Mesendoderm (in vitro differentiated cells): ENCODE measurements around the gene SBNO2.
A peak's percentile ranks its signal among the peaks of the same experiment; 100 is the strongest.

Experiments
- DNase-seq: peaks from one replicate; pipeline ENCODE4 v3.0.0; 2013
- H2AK5ac ChIP-seq: 2 replicates; pipeline ENCODE4 v1.6.1; 2013; ENCODE audit warnings: low read length, inconsistent platforms
- H2BK120ac ChIP-seq: 2 replicates; pipeline ENCODE4 v1.6.1; 2013; ENCODE audit warnings: low read depth, mild to moderate bottlenecking, low read length, moderate library complexity, mixed read lengths
- H2BK15ac ChIP-seq: replicated peaks from 2 replicates; pipeline ENCODE4 v1.6.1; 2013; ENCODE audit warnings: low read depth, mild to moderate bottlenecking, moderate library complexity
- H2BK5ac ChIP-seq: 2 replicates; pipeline ENCODE4 v1.6.1; 2013; ENCODE audit warnings: low read length, inconsistent platforms
- H3K18ac ChIP-seq: 2 replicates; pipeline ENCODE4 v1.6.1; 2013; ENCODE audit warnings: mild to moderate bottlenecking, low read length, mixed read lengths
- H3K23ac ChIP-seq: one replicate; pipeline ENCODE4 v1.6.1; 2013; ENCODE audit warnings: low read length
- H3K27ac ChIP-seq: 2 replicates; pipeline ENCODE4 v1.5.1; 2013; ENCODE audit warnings: low read depth, mild to moderate bottlenecking, inconsistent platforms, low read length, moderate library complexity
- H3K27me3 ChIP-seq: 2 replicates; pipeline ENCODE4 v1.6.1; 2013; ENCODE audit warnings: low read length, control low read depth, mild to moderate bottlenecking, inconsistent platforms; ENCODE audit not compliant: insufficient read depth, poor library complexity
- H3K36me3 ChIP-seq: 2 replicates; pipeline ENCODE4 v1.6.1; 2013; ENCODE audit warnings: low read length, inconsistent platforms; ENCODE audit not compliant: control insufficient read depth, insufficient read depth
- H3K4ac ChIP-seq: one replicate; pipeline ENCODE4 v1.6.1; 2013; ENCODE audit warnings: low read depth, mild to moderate bottlenecking, low read length, moderate library complexity
- H3K4me1 ChIP-seq: 2 replicates; pipeline ENCODE4 v1.6.1; 2013; ENCODE audit warnings: low read depth, low read length, inconsistent platforms; ENCODE audit not compliant: control insufficient read depth
- H3K4me2 ChIP-seq: 2 replicates; pipeline ENCODE4 v1.6.1; 2013; ENCODE audit warnings: low read length
- H3K4me3 ChIP-seq: 2 replicates; pipeline ENCODE4 v1.5.1; 2013; ENCODE audit warnings: mild to moderate bottlenecking, low read length
- H3K56ac ChIP-seq: one replicate; pipeline ENCODE4 v1.6.1; 2013; ENCODE audit warnings: low read length
- H3K79me1 ChIP-seq: 2 replicates; pipeline ENCODE4 v1.6.1; 2013; ENCODE audit warnings: low read length, inconsistent platforms
- H3K79me2 ChIP-seq: 2 replicates; pipeline ENCODE4 v1.6.1; 2013; ENCODE audit warnings: mild to moderate bottlenecking, low read length; ENCODE audit not compliant: control insufficient read depth, insufficient read depth
- H3K9ac ChIP-seq: 2 replicates; pipeline ENCODE4 v1.6.1; 2013; ENCODE audit warnings: low read length, inconsistent platforms
- H4K5ac ChIP-seq: one replicate; pipeline ENCODE4 v1.6.1; 2013; ENCODE audit warnings: low read length
- H4K8ac ChIP-seq: one replicate; pipeline ENCODE4 v1.6.1; 2013; ENCODE audit warnings: low read depth, mild to moderate bottlenecking, control low read depth, low read length, moderate library complexity
- WGBS: extraction: QIAGEN DNeasy Blood & Tissue Kit; methylation state at CpG from one replicate; pipeline ENCODE4 v1.1.7; 2013; ENCODE audit warnings: low lambda C conversion rate, missing lambda C conversion rate; ENCODE audit not compliant: insufficient coverage; ENCODE audit errors: extremely low coverage; 5-methylcytosine and 5-hydroxymethylcytosine counted together

Gene SBNO2

GRCh38 chr19:1073956-1074517 lies 100.0 kb downstream of the SBNO2 start:
- Histone ChIP-seq H3K4me3 (no peak overlapping the region), H3K18ac (no peak overlapping the region), H3K79me1 (no peaks in the 10 kb centered on the region), H3K27me3 (peaks cover 5% of the 10 kb centered on the region), H2BK120ac (no peak overlapping the region), H4K5ac (no peak overlapping the region), H3K4me2 (no peak overlapping the region), H3K27ac (no peak overlapping the region), H2AK5ac (no peak overlapping the region), H3K79me2 (no peaks in the 10 kb centered on the region), H3K23ac (no peak overlapping the region), H3K56ac (no peak overlapping the region), H2BK5ac (no peak overlapping the region), H2BK15ac (no peak overlapping the region), H3K36me3 (no peaks in the 10 kb centered on the region), H3K4me1 (no peaks in the 10 kb centered on the region), H3K9ac (no peak overlapping the region), H3K4ac (no peak overlapping the region), H4K8ac (no peak overlapping the region)
- no CpG with 5 or more reads among the region's 28 CpGs for WGBS
- DNase-seq = no peak

GRCh38 chr19:1073063-1073955 lies 100.8 kb downstream of the SBNO2 start:
- DNase-seq = no peak
- H3K18ac ChIP-seq = no peak overlapping the region
- no peaks in the 10 kb centered on the region for H3K79me1 ChIP-seq
- peaks cover 5% of the 10 kb centered on the region for H3K27me3 ChIP-seq
- no peak overlapping the region for H3K56ac ChIP-seq
- H2BK5ac ChIP-seq = no peak overlapping the region
- H3K9ac ChIP-seq = no peak overlapping the region
- H3K23ac ChIP-seq = no peak overlapping the region
- no peak overlapping the region for H3K4me2 ChIP-seq
- no peaks in the 10 kb centered on the region for H3K79me2 ChIP-seq
- no peak overlapping the region for H2AK5ac ChIP-seq
- H3K4me1 ChIP-seq = no peaks in the 10 kb centered on the region
- no peak overlapping the region for H3K4ac ChIP-seq
- H2BK15ac ChIP-seq = no peak overlapping the region
- H3K4me3 ChIP-seq = no peak overlapping the region
- H4K8ac ChIP-seq = no peak overlapping the region
- no peak overlapping the region for H4K5ac ChIP-seq
- H3K27ac ChIP-seq = no peak overlapping the region
- H2BK120ac ChIP-seq = no peak overlapping the region
- H3K36me3 ChIP-seq = no peaks in the 10 kb centered on the region
- no CpG with 5 or more reads among the region's 30 CpGs for WGBS

GRCh38 chr19:1072371-1073015 lies 101.6 kb downstream of the SBNO2 start:
- no peak overlapping the region for H3K4ac ChIP-seq
- H3K4me3 ChIP-seq = no peak overlapping the region
- no peak overlapping the region for H3K27ac ChIP-seq
- no peak overlapping the region for H3K9ac ChIP-seq
- WGBS = no CpG with 5 or more reads among the region's 11 CpGs
- H2BK120ac ChIP-seq = no peak overlapping the region
- no peaks in the 10 kb centered on the region for H3K79me2 ChIP-seq
- DNase-seq = no peak
- H3K27me3 ChIP-seq = peaks cover 5% of the 10 kb centered on the region
- H3K4me2 ChIP-seq = no peak overlapping the region
- H4K8ac ChIP-seq = no peak overlapping the region
- no peaks in the 10 kb centered on the region for H3K79me1 ChIP-seq
- H4K5ac ChIP-seq = no peak overlapping the region
- H3K4me1 ChIP-seq = no peaks in the 10 kb centered on the region
- H3K23ac ChIP-seq = no peak overlapping the region
- H2BK5ac ChIP-seq = no peak overlapping the region
- no peak overlapping the region for H2AK5ac ChIP-seq
- no peaks in the 10 kb centered on the region for H3K36me3 ChIP-seq
- H2BK15ac ChIP-seq = no peak overlapping the region
- no peak overlapping the region for H3K18ac ChIP-seq
- no peak overlapping the region for H3K56ac ChIP-seq

GRCh38 chr19:1070931-1071791 lies 102.9 kb downstream of the SBNO2 start:
- no peak overlapping the region for H3K18ac ChIP-seq
- H3K56ac ChIP-seq = peak overlapping the region; percentile 60
- H3K27me3 ChIP-seq = peaks cover 5% of the 10 kb centered on the region
- no peak overlapping the region for H2BK15ac ChIP-seq
- H3K4me1 ChIP-seq = peaks cover 4% of the 10 kb centered on the region
- H2BK120ac ChIP-seq = no peak overlapping the region
- no CpG with 5 or more reads among the region's 99 CpGs for WGBS
- no peak for DNase-seq
- H3K9ac ChIP-seq = no peak overlapping the region
- no peak overlapping the region for H4K5ac ChIP-seq
- H4K8ac ChIP-seq = no peak overlapping the region
- H3K79me2 ChIP-seq = no peaks in the 10 kb centered on the region
- no peak overlapping the region for H3K4ac ChIP-seq
- H3K36me3 ChIP-seq = no peaks in the 10 kb centered on the region
- H2AK5ac ChIP-seq = no peak overlapping the region
- H2BK5ac ChIP-seq = no peak overlapping the region
- no peak overlapping the region for H3K4me3 ChIP-seq
- H3K27ac ChIP-seq = no peak overlapping the region
- H3K23ac ChIP-seq = no peak overlapping the region
- peak overlapping the region; percentile 19 for H3K4me2 ChIP-seq
- H3K79me1 ChIP-seq = no peaks in the 10 kb centered on the region

- Histone ChIP-seq H3K27ac (no peak overlapping the region), H2BK120ac (no peak overlapping the region), H3K18ac (no peak overlapping the region), H3K27me3 (peaks cover 5% of the 10 kb centered on the region), H3K4me1 (peaks cover 4% of the 10 kb centered on the region), H3K79me2 (no peaks in the 10 kb centered on the region), H3K36me3 (no peaks in the 10 kb centered on the region), H2AK5ac (no peak overlapping the region), H3K23ac (no peak overlapping the region), H2BK5ac (no peak overlapping the region), H3K79me1 (no peaks in the 10 kb centered on the region), H3K4me2 (no peak overlapping the region), H3K4ac (no peak overlapping the region), H4K8ac (no peak overlapping the region), H2BK15ac (no peak overlapping the region), H3K9ac (no peak overlapping the region), H3K56ac (peak overlapping the region; percentile 37), H3K4me3 (no peak overlapping the region), H4K5ac (no peak overlapping the region)
- no CpG with 5 or more reads among the region's 21 CpGs for WGBS
- DNase-seq = peak; percentile 57
Measured at GRCh38 chr19:1070576-1070930, 103.5 kb downstream of the SBNO2 start.
